ENCODE results near the gene CHST3.
A peak's percentile ranks its signal among the peaks of the same experiment; 100 is the strongest.
"Not testable (repeated sequence)": the region's sequence is repeated elsewhere in the genome, so short reads cannot be mapped to it uniquely, and the experiment has no call there.

The CHST3 gene

GRCh38 chr10:71950683-71951082 is 13.5 kb upstream of the CHST3 start:
- no peak for DNase-seq

DNA sequence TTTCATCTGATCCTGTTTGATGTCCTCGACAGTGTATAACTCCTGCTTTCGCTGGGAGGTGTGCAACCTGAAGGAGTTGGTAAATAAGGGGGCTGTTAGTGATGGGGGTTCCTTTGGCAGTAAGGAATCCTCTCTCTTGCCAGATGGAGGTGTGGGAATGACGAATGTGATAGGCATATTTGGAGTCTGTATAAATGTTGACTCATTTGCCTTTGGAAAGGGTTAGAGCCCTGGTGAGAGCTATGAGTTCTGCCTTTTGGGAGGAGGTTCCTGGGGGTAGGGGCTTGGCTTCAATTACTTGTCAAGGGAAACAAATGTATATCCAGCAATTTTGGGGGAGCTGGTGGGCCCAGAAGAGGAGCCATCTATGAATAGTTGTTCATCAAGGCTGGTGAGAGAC is 11.4 kb upstream of the CHST3 start:
- DNase-seq, result peak; percentile 64

DNA sequence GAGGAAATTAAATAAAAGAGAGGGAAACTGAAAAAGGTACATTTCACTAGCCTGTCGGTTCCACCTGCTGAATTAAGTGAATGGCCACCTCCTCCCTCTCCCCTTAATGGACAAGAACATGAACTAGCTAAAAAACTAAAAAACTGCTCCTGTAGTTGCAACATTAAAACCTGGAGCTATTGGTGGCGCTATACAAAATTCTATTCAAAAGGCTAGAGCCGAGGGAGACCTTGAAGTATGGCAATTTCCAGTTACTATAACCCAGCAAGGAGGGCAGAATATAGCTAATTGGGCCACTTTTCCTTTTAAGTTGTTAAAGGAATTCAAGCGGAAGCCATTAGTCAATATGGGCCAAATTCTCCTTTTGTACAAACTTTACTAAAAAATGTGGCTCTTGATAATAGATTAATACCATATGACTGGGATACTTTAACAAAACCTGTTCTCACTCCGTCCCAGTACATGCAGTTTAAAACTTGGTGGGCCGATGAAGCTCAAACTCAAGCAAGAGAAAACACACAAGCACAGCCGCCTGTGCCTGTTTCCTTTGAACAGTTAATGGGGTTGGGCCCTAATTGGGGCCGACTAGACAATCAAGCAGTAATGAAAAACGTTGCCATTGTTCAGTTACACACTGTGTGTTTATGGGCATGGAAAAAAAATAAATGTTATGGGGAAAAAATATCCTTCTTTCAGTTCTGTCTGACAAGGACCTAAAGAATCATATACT is 6.5 kb upstream of the CHST3 start:
- no peak for DNase-seq

DNA sequence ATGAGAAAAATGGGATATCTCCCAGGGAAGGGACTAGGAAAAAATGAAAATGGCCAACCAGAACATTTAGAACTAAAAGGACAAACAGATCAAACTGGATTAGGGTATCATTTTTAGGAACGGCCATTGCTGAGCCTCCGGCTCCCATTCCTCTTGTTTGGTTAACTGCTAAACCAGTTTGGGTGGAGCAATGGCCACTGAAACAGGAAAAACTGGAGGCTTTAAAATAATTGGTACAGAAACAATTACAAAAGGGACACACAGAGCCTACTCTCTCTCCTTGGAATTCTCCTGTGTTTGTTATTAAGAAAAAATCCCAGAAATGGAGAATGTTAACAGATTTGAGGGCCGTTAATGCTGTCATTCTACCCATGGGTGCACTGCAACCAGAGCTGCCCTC is 4.7 kb upstream of the CHST3 start:
- no peak for DNase-seq

GRCh38 chr10:71961831-71962230 is 2.4 kb upstream of the CHST3 start:
- DNase-seq, result no peak

DNA sequence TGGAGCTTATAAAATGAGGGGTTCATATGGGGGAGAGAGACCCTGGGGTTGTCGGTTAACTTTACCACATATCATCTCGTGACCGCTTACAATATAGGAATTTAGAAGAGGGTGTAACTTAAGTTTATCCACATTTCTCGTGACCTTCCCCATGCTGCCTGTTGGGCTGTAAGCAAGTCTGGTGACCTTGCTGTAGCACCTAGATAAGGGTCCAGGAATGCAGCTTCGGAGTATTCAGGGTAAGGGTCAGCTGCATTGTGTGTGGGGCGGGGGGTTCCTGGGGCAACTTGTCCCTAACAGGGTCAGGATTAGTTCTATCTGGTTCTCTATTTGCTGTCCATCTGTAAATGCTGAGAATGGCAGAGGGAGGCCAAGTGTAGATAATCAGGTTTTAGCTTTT is 1.3 kb upstream of the CHST3 start:
- no peak for DNase-seq

- no peak for DNase-seq
These were observed 671 bp upstream of the CHST3 start for GRCh38 chr10:71963351-71964097.

DNA sequence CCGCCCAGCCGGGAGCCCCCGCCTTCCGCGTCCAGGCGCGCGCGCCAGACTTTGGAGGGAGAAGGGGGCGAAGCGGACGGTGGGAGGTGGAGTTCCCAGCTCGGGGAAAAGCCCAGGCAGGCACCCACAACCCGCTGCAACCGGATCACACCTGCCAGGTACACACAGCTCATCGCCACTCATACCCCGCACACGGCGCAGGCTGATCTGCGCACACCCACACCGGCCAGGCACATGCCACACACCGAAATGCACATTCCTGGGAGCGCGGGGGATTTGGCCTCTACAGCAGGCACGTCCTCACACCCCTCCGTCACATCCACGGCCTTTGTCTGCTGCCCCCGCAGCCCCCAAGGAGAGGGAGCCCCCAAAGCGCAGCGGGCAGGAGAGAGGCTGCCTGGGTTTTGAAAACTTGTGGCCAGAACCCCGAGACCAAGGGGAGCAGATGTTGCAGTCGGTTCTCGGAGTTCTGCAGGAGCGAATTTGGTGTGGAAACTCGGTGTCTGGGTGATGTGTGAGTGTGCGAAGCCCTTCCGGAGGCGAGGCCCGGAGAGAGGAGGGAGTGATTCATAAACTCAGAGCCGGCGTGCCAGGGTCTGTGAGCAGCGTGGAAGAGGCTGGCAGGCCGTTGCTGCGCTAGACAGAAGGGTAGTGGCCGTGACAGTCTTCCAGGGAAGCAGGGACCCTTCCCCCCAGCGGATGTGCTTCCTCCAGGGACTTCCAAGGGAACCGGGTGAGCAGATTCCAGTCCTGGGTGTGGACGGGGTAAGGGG is 734 bp downstream of the CHST3 start:
- peak; percentile 66 for DNase-seq

DNA sequence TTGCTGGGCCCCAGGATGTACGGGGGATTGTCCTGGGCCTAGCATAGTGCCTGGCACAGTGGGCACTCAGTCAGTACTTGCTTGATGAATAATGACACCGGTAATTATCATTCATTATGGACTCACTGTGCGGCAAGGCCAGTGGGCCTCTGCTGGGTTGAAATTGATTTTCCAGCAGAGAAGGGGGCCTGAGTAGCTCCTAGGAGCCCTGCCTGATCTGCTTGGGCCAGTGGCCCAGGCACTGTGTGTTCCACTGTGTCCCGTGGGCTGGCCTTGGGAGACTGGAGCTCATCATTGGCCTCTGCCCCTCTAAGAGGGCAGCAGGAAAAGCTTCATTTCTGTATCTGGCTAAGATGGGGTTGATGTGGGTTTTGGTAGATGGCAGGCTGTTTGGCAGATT is 1.4 kb downstream of the CHST3 start:
- no peak for DNase-seq

- peak; percentile 26 for DNase-seq
These were observed 2.1 kb downstream of the CHST3 start for GRCh38 chr10:71966046-71967004.

DNA sequence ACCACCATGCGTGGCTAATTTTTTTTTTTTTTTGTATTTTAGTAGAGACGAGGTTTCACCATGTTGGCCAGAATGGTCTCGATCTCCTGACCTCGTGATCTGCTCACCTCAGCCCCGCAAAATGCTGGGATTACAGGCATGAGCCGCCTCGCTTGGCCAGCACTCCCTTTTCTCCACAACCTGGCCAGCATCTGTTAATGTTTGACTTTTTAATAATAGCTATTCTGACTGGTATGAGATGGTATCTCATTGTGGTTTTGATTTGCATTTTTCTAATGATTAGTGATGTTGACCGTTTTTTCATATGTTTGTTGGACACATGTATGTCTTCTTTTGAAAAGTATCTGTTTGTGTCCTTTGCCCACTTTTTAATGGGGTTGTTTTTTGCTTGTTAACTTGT is 3.8 kb downstream of the CHST3 start:
- DNase-seq, result not testable (repeated sequence)

GRCh38 chr10:71968553-71969474 is 4.6 kb downstream of the CHST3 start:
- no peak for DNase-seq

DNA sequence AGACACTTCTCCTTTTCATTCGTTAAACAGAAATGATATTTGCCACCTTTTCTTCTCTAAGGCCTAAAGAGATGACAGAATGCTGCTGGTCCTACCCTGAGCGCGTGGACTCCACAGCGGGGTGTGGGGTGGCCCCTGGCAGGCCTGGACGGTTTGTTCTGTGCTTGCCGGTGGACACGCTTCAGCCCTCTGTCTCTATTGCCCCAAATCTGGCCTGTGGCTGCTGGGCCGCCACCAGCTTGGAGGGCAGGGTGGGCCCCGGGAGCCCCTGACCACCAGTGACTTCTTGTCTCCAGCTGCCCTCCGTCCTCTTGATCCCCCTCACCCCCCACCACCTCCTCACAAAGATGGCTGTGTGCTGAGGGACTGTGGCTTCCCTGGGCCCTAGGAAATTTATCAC is 5.7 kb downstream of the CHST3 start:
- no peak for DNase-seq

DNA sequence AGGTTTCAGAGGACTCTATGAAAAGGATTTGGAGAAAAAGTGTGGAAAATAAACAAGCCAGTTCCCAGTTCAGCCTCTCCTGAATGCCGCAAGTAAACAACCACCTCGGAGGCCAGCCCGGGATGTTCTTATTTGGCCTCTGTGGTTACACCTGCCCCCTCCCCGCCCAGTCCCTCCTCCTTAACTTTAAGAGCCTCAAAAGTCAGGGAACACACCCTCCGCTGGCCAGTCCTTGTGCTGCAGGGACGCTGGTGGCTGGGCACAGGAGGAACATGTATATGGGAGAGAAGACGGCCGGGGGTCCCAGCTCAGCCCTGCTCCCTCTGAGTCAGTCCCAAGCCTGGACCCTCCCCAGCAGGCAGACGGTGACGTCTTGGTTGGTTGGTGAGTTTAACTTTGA is 6.1 kb downstream of the CHST3 start:
- no peak for DNase-seq

GRCh38 chr10:71970869-71971268 is 6.7 kb downstream of the CHST3 start:
- no peak for DNase-seq

DNA sequence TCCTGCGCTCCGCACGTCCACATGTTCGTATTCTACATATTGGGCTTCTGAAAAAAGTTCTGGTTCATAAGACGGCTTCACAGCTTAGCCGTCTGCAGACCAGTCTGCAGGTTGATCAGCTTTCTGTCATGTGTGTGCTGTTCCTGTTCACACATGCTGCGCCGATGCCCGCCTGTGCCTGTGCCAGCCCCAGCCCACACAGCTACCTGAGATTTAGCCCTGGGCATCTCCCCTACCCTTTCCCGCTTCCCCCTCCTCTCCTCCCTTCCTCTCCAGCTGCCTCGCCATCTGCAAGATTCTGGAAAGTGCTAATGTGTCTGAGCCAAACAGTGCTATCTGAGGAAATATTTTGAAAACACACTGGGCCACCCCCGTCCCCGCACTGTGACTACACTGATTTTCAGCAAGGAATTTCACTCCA is 7.1 kb downstream of the CHST3 start:
- no peak for DNase-seq

DNA sequence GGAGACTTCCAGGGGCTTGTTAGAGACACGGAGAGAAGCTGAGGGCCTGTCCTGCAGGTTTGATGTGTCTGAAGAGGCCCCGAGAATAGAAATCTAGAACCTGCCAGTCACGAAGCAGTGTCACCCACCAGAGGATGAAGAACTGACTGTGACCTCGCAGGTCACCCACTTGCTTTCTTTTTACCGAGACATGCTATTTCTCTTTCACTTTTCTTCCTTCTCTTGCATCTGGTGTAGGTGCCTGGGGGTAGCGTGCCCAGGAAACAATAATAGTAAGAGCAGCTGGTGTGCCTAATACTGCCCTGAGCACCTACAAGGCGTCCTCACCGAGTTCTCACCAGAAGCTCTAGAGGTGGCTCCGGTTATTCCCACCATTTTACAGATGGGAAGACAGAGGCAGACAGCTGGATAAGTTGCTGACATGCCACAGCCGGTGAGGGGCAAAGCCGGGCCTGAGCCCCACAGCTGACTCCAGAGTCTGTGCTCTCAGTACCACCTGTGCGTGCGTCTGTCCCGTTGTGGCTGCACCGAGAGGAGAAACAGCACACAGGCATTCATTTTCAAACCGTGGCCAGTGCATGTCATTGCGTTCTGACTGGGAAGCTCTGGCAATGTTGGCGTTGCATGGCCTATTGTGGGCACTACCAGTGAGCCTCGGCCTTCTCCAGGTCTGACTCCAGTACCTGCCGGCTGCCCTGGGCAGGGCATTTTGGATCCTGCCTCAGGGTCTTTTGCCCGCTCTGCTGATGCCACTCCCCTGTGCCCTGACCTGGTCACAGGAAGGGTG is 7.8 kb downstream of the CHST3 start:
- no peak for DNase-seq

- DNase-seq, result no peak
These were observed 8.8 kb downstream of the CHST3 start for GRCh38 chr10:71972746-71973695.

- no peak for DNase-seq
These were observed 9.7 kb downstream of the CHST3 start for GRCh38 chr10:71973777-71974488.
